NCI-H446 (cell line): ENCODE measurements around the gene PDE4D.

Experiments used
- DNase-seq, 2 experiments: peaks; one replicate each; lab custom pipeline; 2025; lab: John Stamatoyannopoulos, UW

Gene PDE4D

DNA sequence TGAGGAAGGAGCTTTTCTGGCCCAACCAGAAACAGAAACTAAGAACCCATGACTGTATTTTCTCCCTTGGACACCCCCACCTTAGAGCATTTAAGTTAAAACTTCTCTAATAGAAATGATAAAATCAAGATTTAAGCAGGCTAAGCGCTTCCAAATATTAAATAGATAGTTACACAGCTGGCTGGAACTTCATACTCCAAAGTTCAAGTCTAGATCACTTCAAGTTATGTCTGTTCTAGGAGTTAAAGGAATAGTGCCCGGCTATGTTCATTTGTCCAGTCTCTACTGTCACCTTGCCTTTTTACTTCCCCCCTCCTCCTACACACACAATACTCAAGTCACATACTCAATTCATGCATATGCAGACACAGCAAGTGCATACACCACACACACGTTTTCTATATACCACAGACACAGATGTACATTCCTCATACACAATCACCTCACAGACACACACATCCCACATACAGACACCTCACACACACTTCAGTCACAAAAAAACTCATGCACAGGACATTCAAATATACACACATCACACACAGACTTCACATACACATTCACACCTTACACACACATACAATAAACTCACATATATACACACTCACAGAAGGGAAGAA is 237.7 kb downstream of the PDE4D start:
- DNase-seq: no peak

- DNase-seq: no peak
Observed at GRCh38 chr5:59654691-59655090, 238.8 kb downstream of the PDE4D start.

GRCh38 chr5:59652449-59652848 is 241.1 kb downstream of the PDE4D start:
- no peak for DNase-seq

DNA sequence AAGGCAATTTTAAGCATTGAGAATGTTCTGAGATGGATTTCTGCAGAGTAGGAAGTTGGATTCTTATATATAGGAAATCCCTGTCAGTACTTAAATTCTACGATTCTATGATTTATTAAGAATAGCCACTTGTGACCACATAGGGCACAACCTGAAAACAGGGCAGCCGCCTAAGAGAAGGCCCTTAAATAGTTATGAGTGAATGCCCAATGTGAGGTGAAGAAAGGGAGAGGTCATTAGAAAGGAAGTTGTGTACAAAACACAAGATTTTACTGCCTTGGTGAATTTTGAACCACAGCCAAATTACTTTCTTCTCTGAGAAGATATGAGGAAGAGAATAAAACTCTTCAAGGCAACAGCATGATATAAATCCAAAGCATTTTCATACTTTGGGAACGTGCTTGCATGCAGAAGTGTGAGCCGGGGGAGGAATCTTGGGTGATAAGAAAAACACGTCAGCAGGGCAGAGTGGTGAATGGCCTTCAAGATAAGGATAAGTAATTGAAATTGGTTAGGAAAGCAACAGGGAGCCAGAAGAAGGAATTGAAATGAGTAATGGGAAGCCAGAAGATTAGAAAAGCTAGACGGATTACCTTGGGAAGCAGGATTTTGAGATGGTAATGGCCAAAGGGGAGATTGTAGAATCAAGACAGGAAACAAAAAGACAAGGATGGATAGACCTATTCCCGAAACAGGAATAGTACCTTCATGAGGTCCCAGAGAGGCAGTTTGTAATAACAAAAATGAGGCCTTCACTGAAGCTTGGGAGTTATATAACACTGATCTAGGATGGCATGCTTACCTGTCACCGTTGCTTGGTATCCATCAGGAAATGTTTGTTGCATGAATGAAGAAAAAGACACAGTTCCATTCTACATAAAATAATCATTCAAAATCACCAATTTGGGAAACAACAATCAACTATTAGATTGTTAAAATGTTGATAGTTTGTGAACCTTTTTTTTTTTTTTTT is 244.3 kb downstream of the PDE4D start:
- no peak for DNase-seq

DNA sequence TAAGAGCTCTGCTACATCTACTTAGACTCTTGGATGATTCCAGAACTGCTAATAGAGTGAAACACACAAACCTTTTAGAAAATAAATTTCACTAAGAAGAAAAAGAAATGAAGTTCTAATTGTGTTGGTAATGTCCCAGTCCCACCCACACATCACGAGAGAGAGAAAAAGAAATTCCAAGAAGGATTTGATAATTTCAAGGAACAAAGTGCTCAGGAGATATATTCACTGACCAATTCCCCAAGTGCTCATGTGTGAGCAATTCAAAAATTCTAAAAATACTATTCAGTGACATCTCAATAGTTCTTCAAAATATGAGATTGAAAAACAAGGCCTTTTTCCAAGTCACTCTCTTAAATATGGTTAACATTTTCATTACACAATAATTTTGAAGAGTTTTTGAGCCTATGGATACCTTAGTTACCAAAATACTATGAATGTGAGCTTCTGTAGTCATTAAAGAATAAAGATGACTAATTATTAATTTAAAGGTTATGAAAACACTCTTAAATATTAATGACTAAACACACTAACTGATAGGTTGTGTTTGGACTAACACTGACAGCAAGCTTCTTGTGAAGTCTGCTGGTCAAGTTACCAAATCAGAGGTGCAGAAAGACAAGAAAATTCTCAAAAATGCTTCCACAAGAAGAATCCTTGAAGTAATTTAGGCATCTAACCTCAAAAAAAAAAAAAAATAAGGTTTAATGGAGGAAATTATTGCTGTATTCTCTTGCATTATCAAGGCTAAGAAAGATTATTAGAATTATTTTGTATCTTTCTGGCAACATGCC is 245.3 kb downstream of the PDE4D start:
- DNase-seq: no peak

GRCh38 chr5:59645380-59645779 is 248.1 kb downstream of the PDE4D start:
- DNase-seq: no peak

GRCh38 chr5:59640411-59640810 is 253.1 kb downstream of the PDE4D start:
- DNase-seq: no peak

DNA sequence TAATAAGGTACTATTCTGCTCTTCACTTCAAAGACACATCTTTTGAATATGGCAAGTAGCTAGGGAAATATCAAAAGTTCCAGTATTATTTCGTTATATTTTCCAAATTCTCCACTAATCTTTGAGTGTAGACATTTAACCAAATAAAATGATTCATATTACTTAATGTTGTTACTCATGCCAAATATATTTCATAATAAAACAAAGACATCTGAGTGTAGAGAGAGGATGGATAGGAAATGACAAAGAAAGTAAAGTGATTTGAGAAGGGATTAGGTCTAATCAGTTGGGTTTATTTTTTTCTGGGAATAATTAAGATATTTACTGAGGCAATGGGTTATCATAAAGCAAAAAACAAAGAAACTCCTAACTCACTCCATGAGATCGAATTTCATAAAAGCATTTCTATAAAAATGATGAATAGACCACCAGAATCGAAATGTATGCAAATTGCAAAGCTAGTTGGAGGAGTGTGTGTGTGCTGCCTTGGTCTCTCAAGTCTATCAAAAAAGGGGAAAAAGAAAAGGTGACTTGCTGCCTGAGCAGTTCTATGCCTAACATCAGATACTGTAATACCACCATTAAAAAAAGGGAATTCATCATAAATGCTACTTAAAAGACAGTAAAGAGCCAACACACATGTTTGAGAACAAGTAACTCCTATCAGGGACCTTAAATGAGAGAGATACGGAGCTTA is 255.5 kb downstream of the PDE4D start:
- no peak for DNase-seq

DNA sequence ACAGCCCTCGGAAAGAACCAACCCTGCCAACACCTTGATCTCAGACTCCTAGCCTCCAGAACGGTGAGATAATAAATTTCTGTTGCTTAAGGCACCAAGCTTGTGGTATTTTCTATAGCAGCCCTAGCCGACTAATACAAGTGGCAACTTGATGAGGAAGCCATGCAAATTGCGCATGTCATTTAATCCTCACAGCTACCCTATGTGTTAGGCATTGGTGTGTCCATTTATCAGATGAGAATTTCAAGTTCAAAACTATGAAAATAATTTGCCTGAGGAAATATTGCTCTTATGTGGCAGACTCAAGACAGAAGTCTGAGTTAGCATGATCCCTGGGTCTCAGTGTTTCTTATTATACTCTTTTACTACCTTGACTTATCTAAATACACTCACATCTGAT is 264.0 kb downstream of the PDE4D start:
- DNase-seq: no peak

- no peak for DNase-seq
Observed at GRCh38 chr5:59628062-59628828, 265.3 kb downstream of the PDE4D start.

- DNase-seq: no peak
Observed at GRCh38 chr5:59624898-59625297, 268.6 kb downstream of the PDE4D start.

DNA sequence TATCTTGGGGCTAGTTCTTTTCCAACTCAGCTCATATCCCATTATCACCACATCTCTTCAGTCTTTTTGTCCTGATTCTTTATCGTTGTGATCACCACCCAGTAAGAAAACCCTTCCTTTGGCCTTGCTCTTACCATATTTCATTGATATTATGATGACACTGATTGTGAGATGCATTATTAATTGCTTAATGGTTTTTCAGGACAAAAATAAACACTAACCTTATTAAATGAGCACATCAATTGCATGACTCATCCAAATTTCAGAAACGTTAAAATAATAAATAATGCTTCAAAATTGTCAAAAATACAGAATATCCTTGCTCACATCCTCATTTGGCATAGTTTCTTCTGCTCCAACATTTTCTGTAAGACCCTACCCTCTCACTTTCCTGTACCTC is 270.7 kb downstream of the PDE4D start:
- DNase-seq: no peak

DNA sequence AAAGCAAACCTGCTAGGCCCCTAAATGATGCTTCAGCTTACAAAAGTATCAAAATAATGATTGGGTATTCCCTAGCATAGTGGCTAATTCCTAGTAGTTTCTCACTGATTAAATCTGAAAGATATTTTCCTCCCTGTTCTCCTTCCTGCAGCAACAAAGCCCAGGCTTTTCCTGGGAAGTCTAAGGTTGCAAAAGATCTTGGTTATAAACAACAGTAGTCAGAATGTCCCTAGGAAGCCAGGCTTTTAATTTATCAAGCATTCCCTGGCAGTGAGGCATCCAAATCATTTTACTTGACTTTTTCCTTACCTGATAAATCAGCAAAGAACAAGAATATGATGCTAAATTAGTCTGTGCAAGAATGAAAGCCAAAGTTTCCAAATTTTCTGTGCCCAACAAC is 272.0 kb downstream of the PDE4D start:
- DNase-seq: no peak

DNA sequence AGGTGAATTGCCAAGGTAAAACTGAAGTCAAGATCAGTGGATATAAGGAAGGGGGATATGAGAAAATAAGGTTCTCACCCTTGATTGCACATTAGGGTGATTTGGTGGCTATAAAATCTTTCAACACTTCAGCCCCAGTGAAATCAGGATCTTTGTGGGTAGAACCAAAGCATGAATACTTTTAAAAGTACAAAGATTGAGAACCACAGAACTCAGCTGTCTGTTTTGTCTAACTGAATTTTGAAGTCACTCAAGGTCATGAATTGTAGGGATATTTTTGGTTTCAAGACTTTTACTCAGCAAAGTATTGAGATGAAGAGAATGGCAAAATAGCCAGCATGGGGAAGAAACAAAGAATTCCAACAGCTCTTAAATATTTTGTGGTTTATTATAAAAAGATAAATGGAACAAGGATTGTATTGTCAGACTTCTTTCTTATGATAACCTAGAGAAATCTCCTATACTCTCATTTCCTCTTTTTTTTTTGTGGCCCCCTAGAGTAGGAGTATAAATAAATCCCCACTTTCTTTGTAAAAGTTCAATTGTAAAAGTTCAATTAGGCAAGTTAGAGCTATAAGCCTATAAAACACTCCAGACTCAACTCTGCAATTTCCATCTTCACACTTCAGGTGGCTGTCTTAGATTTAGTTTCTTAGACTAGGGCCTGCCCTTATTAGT is 272.9 kb downstream of the PDE4D start:
- DNase-seq: no peak

GRCh38 chr5:59618644-59619043 is 274.9 kb downstream of the PDE4D start:
- DNase-seq: no peak

DNA sequence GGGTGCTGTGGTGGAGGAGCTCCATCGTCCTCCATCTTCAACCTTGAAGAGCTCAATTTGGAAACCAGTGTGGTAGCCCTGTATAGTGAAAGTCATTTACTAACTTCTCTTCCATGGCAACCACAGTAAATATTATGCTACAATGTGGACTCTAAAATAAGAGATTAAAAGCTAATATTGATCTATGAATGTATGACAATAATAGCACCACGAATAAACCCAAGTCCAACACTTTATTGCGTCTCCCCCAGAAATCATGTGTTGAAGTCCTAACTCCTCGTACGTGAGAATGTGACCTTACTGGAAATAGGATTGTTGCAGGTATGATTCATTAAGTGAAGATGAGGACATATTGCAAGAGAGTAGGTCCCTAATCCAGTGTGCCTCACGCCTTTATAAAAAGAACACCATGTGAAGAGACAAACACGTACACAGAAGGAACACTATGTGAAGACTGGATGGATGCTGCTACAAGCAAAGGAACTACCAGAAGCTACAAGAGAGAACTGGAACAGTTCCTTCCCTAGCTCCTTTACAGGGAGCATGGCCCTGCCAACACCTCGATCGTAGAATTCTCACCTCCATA is 276.2 kb downstream of the PDE4D start:
- no peak for DNase-seq

DNA sequence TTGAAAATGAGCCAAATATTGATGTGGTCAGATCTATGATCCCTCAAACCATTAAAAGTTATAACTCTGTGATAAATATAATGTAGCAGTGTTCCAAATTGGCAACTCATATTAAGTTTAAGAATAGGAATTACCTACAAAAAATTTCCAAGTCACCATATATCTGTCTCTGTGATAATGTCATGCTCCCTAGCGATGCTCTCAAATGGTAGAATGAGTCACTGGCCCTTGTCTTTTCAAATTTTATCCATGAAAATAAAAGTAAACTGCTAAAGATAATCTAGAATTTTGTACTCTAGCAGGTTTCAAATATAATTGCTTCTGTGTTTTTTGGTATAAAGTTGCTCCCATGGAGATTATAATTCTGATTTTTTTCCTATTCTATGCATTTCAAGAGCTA is 277.1 kb downstream of the PDE4D start:
- no peak for DNase-seq

GRCh38 chr5:59615272-59615671 is 278.3 kb downstream of the PDE4D start:
- DNase-seq: no peak

- DNase-seq: no peak
Observed at GRCh38 chr5:59609501-59610265, 283.8 kb downstream of the PDE4D start.
